H7 (cell line): Measurements from ENCODE around the gene ABHD4. TPM values are rescaled to one million over a fixed set of nuclear protein-coding genes. Genes with fewer than 3 reads are reported as not detected.
"Not testable (repeated sequence)": the region's sequence is repeated elsewhere in the genome, so short reads cannot be mapped to it uniquely, and the experiment has no call there.

Experiments
- DNase-seq: peaks from one replicate; pipeline ENCODE4 v3.0.0; 2012
- H3K27me3 ChIP-seq: 2 replicates; pipeline ENCODE4 v1.6.0; 2011; ENCODE audit warnings: mild to moderate bottlenecking, low read length; ENCODE audit not compliant: control insufficient read depth, insufficient read depth
- H3K36me3 ChIP-seq: replicated peaks from 2 replicates; pipeline ENCODE4 v1.5.1; 2011; ENCODE audit warnings: low read length; ENCODE audit not compliant: control insufficient read depth, insufficient read depth
- H3K4me3 ChIP-seq: 2 replicates; pipeline ENCODE4 v1.5.1; 2011; ENCODE audit warnings: low read depth, mild to moderate bottlenecking, control low read depth, low read length, moderate library complexity; ENCODE audit not compliant: insufficient read depth
- total RNA-seq: library from RNA; depleted of rRNA; stranded (reverse); fragments of >200 nt; shearing (Covaris generic); gene quantifications from 2 replicates; pipeline ENCODE4 v1.2.3, GENCODE V29; 2014; rRNA removed

The ABHD4 gene, protein sequence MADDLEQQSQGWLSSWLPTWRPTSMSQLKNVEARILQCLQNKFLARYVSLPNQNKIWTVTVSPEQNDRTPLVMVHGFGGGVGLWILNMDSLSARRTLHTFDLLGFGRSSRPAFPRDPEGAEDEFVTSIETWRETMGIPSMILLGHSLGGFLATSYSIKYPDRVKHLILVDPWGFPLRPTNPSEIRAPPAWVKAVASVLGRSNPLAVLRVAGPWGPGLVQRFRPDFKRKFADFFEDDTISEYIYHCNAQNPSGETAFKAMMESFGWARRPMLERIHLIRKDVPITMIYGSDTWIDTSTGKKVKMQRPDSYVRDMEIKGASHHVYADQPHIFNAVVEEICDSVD
- 28.4 and 29.6 TPM in 2 replicates for total RNA-seq

DNA sequence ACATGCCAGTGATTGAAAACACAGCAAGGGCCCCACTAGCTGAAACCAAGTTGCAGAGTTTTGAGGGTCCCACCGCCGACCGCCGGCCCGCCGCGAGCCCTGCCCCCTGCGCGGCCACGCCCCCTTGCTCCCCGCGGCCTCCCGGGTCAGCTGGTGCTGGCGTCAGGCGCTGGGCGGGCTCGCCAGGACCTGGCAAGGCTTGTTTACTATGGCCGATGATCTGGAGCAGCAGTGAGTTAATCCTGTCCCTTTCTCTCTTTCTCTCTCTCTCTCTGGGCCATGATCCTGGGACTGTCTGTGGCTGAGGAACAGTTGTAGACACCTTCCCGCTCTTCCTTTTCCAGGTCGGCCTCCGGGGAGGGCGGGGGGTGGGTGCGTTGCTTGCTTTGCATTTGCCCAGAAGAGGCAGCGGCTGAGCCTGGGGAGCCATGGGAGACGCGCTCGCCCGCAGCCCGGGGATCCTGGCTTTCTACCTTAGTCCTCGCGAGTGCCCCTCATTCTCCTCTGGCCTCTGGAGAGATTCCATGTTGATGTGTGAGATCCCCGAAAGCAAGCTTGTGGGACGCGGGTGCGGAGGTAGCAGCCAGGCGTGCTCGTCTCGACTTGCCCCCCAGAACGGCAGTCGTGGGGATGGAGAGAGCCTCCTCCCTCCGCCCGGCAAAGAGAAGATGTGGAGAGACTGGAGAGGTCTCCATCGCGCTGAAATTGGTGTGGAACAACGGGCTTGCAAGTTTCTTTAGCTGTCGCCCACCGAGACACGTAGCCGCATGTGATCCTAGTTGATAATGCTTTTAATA is at the start of gene ABHD4:
TSS of gene ABHD4 (plus strand) at position 202 of the 797 bp plus-strand sequence. CDS start at position 209, 7 bp downstream.
- peaks cover 14% of the 10 kb centered on the region for H3K36me3 ChIP-seq
- H3K4me3 ChIP-seq: peak within 1 kb of the TSS; percentile 84
- no peaks in the 10 kb centered on the region for H3K27me3 ChIP-seq
- peak; percentile 95 for DNase-seq

DNA sequence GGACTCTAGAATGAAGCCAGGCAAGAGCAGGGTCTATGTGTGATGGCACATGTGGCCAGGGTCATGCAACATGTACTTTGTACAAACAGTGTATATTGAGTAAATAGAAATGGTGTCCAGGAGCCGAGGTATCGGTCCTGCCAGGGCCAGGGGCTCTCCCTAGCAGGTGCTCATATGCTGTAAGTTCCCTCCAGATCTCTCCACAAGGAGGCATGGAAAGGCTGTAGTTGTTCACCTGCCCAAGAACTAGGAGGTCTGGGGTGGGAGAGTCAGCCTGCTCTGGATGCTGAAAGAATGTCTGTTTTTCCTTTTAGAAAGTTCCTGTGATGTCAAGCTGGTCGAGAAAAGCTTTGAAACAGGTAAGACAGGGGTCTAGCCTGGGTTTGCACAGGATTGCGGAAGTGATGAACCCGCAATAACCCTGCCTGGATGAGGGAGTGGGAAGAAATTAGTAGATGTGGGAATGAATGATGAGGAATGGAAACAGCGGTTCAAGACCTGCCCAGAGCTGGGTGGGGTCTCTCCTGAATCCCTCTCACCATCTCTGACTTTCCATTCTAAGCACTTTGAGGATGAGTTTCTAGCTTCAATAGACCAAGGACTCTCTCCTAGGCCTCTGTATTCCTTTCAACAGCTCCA is 48.7 kb upstream of the ABHD4 start:
- H3K27me3 ChIP-seq: no peaks in the 10 kb centered on the region
- no peak for DNase-seq
- no peaks in the 10 kb centered on the region for H3K36me3 ChIP-seq
- H3K4me3 ChIP-seq: no peak overlapping the region

DNA sequence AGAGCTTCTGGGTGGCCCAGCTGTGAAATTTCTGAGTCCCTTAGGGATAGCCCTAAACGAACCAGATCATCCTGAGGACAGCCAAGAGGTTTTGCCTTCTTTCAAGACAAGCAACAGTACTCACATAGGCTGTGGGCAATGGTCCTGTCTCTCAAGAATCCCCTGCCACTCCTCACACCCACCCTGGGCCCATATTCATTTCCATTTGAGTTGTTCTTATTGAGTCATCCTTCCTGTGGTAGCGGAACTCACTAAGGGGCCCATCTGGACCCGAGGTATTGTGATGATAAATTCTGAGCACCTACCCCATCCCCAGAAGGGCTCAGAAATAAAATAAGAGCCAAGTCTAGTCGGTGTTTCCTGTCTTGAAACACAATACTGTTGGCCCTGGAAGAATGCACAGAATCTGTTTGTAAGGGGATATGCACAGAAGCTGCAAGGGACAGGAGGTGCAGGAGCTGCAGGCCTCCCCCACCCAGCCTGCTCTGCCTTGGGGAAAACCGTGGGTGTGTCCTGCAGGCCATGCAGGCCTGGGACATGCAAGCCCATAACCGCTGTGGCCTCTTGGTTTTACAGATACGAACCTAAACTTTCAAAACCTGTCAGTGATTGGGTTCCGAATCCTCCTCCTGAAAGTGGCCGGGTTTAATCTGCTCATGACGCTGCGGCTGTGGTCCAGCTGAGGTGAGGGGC is 48.0 kb upstream of the ABHD4 start:
- no peak for DNase-seq
- Histone ChIP-seq H3K36me3 (no peaks in the 10 kb centered on the region), H3K4me3 (no peak overlapping the region), H3K27me3 (no peaks in the 10 kb centered on the region)

DNA sequence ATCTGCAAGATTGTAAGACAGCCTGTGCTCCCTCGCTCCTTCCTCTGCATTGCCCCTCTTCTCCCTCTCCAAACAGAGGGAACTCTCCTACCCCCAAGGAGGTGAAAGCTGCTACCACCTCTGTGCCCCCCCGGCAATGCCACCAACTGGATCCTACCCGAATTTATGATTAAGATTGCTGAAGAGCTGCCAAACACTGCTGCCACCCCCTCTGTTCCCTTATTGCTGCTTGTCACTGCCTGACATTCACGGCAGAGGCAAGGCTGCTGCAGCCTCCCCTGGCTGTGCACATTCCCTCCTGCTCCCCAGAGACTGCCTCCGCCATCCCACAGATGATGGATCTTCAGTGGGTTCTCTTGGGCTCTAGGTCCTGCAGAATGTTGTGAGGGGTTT is 46.5 kb upstream of the ABHD4 start:
- Histone ChIP-seq H3K36me3 (no peaks in the 10 kb centered on the region), H3K27me3 (no peaks in the 10 kb centered on the region), H3K4me3 (no peak overlapping the region)
- DNase-seq: no peak

DNA sequence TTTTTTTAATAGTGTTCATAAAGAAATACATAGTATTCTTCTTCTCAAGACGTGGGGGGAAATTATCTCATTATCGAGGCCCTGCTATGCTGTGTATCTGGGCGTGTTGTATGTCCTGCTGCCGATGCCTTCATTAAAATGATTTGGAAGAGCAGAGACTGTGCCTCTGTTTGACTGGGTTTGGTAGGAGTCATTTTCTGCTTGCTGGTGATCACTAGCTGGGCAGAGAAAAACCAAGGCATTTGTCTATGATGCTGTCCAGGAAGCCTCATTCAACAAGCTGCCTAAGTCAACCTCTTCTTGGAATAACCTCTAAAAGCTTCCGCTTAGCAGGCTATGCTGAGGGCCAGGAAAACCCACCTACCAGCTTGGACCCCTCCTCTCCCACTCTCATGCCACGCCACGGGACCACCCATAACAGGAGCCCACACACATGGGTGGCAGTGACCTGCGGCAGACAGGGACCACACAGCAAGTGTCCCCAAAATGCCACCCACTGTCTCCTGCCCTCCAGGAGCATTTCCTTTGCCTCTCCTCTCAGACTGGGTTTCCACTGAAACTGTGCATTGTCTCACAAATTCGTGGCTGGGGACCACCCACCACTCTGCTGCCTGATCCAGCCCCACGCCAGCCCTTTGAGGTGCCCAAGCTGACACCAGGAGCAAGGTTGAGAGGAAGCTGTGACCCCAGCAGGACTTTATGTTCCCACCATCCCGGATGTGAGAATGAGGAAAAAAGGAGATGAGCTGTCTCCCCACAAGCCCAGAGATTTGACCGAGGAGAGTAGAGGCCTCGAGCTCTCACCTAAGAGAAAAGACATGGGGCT is 45.9 kb upstream of the ABHD4 start:
- DNase-seq: no peak
- Histone ChIP-seq H3K27me3 (no peaks in the 10 kb centered on the region), H3K4me3 (no peak overlapping the region), H3K36me3 (no peaks in the 10 kb centered on the region)

- H3K27me3 ChIP-seq: no peaks in the 10 kb centered on the region
- no peaks in the 10 kb centered on the region for H3K36me3 ChIP-seq
- DNase-seq: no peak
- H3K4me3 ChIP-seq: no peak overlapping the region
Observed at GRCh38 chr14:22552827-22553076, 45.3 kb upstream of the ABHD4 start.

DNA sequence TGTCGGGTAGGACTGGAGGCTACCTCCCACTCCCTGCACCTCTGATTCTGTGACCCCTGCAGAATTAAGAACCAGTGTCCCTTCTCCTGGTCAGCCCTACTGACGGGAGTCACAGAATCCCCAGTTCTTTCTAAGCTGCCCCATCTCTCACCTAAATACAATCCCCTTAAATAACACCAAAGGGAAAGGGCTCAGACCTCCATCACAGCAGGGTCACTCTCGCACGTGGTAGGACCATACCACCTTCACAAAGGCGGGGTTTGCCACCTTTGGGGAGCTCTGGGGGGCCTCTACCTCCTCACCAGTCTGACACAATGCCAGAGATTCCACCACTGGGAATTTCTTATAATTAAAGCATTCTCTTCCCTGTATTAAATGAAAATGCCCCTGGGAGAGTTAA is 44.7 kb upstream of the ABHD4 start:
- Histone ChIP-seq H3K36me3 (no peaks in the 10 kb centered on the region), H3K27me3 (no peaks in the 10 kb centered on the region), H3K4me3 (no peak overlapping the region)
- DNase-seq: no peak

- H3K4me3 ChIP-seq, H3K27me3 ChIP-seq, H3K36me3 ChIP-seq, DNase-seq: not testable (repeated sequence)
Observed at GRCh38 chr14:22553861-22554497, 44.1 kb upstream of the ABHD4 start.

DNA sequence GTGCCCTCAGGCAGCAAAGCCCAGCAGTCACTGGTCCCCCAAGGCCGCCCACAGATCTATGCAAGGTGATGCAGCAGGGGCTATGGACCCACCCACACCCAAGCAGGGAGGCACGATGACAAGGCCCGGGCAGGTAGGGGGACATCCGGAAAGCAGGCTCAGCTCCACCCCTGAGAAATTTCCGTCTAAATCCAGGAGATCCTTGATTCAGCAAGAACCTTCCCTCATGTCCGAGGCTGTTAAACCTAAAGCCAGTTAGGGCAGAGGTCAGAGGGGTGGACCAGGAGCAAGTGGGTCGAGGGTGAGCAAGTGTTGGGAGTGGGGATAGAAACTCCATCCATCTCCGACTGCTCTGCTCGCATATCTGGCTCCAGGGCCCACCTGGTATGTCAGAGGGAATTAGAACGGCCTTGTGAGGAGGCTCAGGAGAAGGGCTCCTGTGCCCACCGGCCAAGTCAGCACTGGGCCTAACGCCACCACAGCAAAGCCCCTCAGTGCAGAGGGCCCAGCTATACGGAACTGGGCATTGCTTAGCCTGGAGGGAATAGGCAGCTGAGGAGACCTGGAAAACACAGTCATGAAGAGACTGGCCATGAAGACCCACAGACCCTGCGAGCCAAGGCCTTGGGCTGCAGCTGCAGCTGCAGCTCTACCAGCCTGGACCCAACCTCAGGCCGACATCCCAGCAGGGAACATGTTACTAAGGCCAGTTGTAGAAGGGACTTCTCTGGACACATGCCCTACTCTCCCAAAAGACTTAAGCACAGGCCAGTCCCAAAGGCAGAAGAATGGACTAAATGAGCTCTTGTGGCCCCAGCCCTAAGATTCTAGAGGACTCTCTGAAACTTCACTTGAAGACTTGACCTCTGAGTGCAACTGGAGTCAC is 43.4 kb upstream of the ABHD4 start:
- H3K27me3 ChIP-seq: no peaks in the 10 kb centered on the region
- no peak for DNase-seq
- no peaks in the 10 kb centered on the region for H3K36me3 ChIP-seq
- H3K4me3 ChIP-seq: no peak overlapping the region

- H3K4me3 ChIP-seq: no peak overlapping the region
- no peaks in the 10 kb centered on the region for H3K27me3 ChIP-seq
- no peak for DNase-seq
- no peaks in the 10 kb centered on the region for H3K36me3 ChIP-seq
Observed at GRCh38 chr14:22555384-22556011, 42.6 kb upstream of the ABHD4 start.

DNA sequence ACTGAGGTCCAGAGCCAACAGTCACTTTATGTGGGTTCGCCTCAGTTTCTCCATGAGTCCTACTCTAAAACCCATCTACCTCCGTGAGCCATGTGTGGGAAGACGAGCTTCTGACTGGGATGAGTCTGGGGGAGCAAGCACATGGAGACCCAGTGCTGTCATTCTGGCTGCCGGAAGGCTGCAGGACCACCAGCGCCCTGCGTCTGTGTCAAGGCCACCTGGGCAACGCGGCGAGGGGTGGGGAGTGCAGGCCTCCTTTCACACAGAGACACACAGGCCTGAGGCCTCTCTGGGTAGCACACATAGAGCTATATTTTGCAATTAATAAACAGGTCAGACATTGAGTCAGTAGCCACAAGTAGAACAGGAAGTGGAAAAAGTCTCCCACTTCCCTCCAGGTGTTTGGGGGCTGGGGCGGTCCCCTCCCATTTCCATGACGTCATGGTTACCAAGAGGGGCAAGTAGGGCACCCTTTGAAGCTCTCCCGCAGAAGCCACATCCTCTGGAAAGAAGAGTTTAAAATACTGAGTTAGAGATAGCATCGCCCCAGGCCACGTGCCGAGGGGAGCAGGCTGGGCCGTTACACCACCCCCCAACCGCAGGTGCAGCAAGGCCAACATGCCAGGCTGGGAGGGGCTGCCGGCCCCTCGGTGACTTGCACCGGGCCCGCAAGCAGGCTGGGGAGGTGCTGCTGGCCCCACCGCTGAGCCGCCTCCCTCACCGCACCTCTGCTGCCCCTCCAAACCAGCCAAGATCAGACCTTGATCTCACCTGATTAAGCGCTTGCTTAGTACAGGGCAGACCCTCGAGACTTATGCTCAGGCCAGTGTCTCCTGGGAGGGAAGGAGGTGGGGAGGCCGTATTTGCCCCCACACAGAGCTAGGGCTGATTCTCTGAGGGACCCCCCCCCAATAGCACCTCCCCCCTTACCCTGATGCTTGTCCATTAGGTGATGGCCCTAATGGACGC is 41.8 kb upstream of the ABHD4 start:
- peak; percentile 64 for DNase-seq
- Histone ChIP-seq H3K27me3 (no peaks in the 10 kb centered on the region), H3K4me3 (no peak overlapping the region), H3K36me3 (no peaks in the 10 kb centered on the region)
